ENCODE measurements around the gene CUBN. TPM values are rescaled to one million over a fixed set of nuclear protein-coding genes. Genes with fewer than 3 reads are reported as not detected.

CUBN gene
- total RNA-seq, 1 experiment from 2014 or later, result 0.46 TPM

GRCh38 chr10:17043586-17043985, 86.0 kb downstream of the CUBN start:
- ChIA-PET POLR2A (interaction anchor here (0.6 kb wide), 1 partner anchor 352 kb away, joined by 3 read pairs; no protein-coding TSS in a partner anchor), CTCF (no interaction called here)
- Mint-ChIP-seq H3K27ac (no peak overlapping the region), H3K27me3 (ENCODE audit: low read depth) (no peaks in the 10 kb centered on the region), H3K4me3 (no peak overlapping the region), H3K36me3 (no peaks in the 10 kb centered on the region), H3K9me3 (no peaks in the 10 kb centered on the region), H3K4me1 (peaks cover 5% of the 10 kb centered on the region; the same call in 1 of the 2 replicates)
- no peak for TF ChIP-seq MAX (CRISPR knock-in tag; IDR thresholded peaks at IDR 0.05)
- no peak for TF ChIP-seq TEAD1 (CRISPR knock-in tag; IDR thresholded peaks at IDR 0.05)
- no peak for TF ChIP-seq NFATC4 (CRISPR knock-in tag; IDR thresholded peaks at IDR 0.05)
- no peak for TF ChIP-seq ZBTB21 (CRISPR knock-in tag; IDR thresholded peaks at IDR 0.05; ENCODE audit: borderline replicate concordance)
- TF ChIP-seq ZNF671 (CRISPR knock-in tag; IDR thresholded peaks at IDR 0.05), result no peak
- TF ChIP-seq CREM (CRISPR knock-in tag; IDR thresholded peaks at IDR 0.05), result no peak
- TF ChIP-seq NFE2L1 (CRISPR knock-in tag; IDR thresholded peaks at IDR 0.05), result no peak
- no peak for TF ChIP-seq TP53 (CRISPR knock-in tag; IDR thresholded peaks at IDR 0.05)
- TF ChIP-seq AR (CRISPR knock-in tag; IDR thresholded peaks at IDR 0.05), result no peak
- TF ChIP-seq ZMAT4 (CRISPR knock-in tag; IDR thresholded peaks at IDR 0.05), result no peak
- ATAC-seq (no peak), DNase-seq (ENCODE audit: low spot score) (no peak)

- no peak for ATAC-seq
- Mint-ChIP-seq H3K27ac (no peak overlapping the region), H3K27me3 (ENCODE audit: low read depth) (no peaks in the 10 kb centered on the region)
Measured at GRCh38 chr10:17041626-17042520, 87.7 kb downstream of the CUBN start.

GRCh38 chr10:17038627-17039026, 91.0 kb downstream of the CUBN start:
- no peaks in the 10 kb centered on the region for H3K9me3 Mint-ChIP-seq

More at GRCh38 chr10:17041626-17042520, 87.7 kb downstream of the CUBN start:
- TF ChIP-seq ZNF317 (CRISPR knock-in tag; IDR thresholded peaks at IDR 0.05; ENCODE audit: borderline replicate concordance, low read depth), result no peak
- Mint-ChIP-seq H3K36me3 (no peaks in the 10 kb centered on the region), H3K9me3 (no peaks in the 10 kb centered on the region), H3K4me1 (peaks cover 5% of the 10 kb centered on the region; the same call in 1 of the 2 replicates), H3K4me3 (no peak overlapping the region)
- DNase-seq (ENCODE audit: low spot score), result no peak
- CTCF ChIA-PET, result no interaction called here
- POLR2A ChIA-PET, result no interaction called here

GRCh38 chr10:17037910-17038309, 91.7 kb downstream of the CUBN start:
- Mint-ChIP-seq H3K4me3 (no peak overlapping the region), H3K27me3 (ENCODE audit: low read depth) (no peaks in the 10 kb centered on the region), H3K27ac (no peak overlapping the region), H3K36me3 (no peaks in the 10 kb centered on the region), H3K9me3 (no peaks in the 10 kb centered on the region), H3K4me1 (peaks cover 7% of the 10 kb centered on the region; the same call in 1 of the 2 replicates)
- ChIA-PET POLR2A (no interaction called here), CTCF (no interaction called here)
- TF ChIP-seq CBFB (CRISPR knock-in tag; IDR thresholded peaks at IDR 0.05; ENCODE audit: low read depth), result no peak
- ATAC-seq, result no peak
- no peak for DNase-seq (ENCODE audit: low spot score)

More at GRCh38 chr10:17038627-17039026, 91.0 kb downstream of the CUBN start:
- ATAC-seq (no peak), DNase-seq (ENCODE audit: low spot score) (no peak)
- Mint-ChIP-seq H3K27me3 (ENCODE audit: low read depth) (no peaks in the 10 kb centered on the region), H3K4me3 (no peak overlapping the region), H3K27ac (no peak overlapping the region), H3K36me3 (no peaks in the 10 kb centered on the region), H3K4me1 (peaks cover 5% of the 10 kb centered on the region; the same call in 1 of the 2 replicates)
- ChIA-PET CTCF (interaction anchor here (0.9 kb wide), 1 partner anchor 191 kb away, joined by 3 read pairs; no protein-coding TSS in a partner anchor), POLR2A (no interaction called here)
- no peak for TF ChIP-seq ESRRA (CRISPR knock-in tag; IDR thresholded peaks at IDR 0.05; ENCODE audit: borderline replicate concordance)
- TF ChIP-seq ZNF232 (CRISPR knock-in tag; IDR thresholded peaks at IDR 0.05), result no peak
- no peak for TF ChIP-seq FOXK1 (CRISPR knock-in tag; IDR thresholded peaks at IDR 0.05)
- no peak for TF ChIP-seq MXD4 (CRISPR knock-in tag; IDR thresholded peaks at IDR 0.05; ENCODE audit: borderline replicate concordance)
- TF ChIP-seq TEAD4 (CRISPR knock-in tag; IDR thresholded peaks at IDR 0.05), result no peak
- no peak for TF ChIP-seq EMX1 (CRISPR knock-in tag; IDR thresholded peaks at IDR 0.05)
- no peak for TF ChIP-seq GTF2I (CRISPR knock-in tag; conservative IDR thresholded peaks at IDR 0.05)
- TF ChIP-seq RELA (CRISPR knock-in tag; IDR thresholded peaks at IDR 0.05; ENCODE audit: borderline replicate concordance), result no peak
- no peak for TF ChIP-seq KAT7 (CRISPR knock-in tag; IDR thresholded peaks at IDR 0.05; ENCODE audit: borderline replicate concordance)
- no peak for TF ChIP-seq OVOL2 (CRISPR knock-in tag; IDR thresholded peaks at IDR 0.05; ENCODE audit: borderline replicate concordance)
- no peak for TF ChIP-seq ZNF423 (CRISPR knock-in tag; IDR thresholded peaks at IDR 0.05)
- TF ChIP-seq TP53 (CRISPR knock-in tag; IDR thresholded peaks at IDR 0.05), result no peak

All from WTC11 (cell line).